Activated T-helper 1 cell treated with anti-CD3 and anti-CD28 coated beads, Interleukin-12 subunit alpha, Interleukin-12 subunit beta, Interleukin-2, Interleukin-4 antibody, amounts not matched to agents 30 ng/mL and 10 ng/mL and 1 ng/mL, durations not matched to agents 14 hours and 24 hours and 36 hours (primary cell): ENCODE data around the gene CARS2. TPM values are rescaled to one million over a fixed set of nuclear protein-coding genes. Genes with fewer than 3 reads are reported as not detected.
A peak's percentile ranks its signal among the peaks of the same experiment; 100 is the strongest.
"Not testable (repeated sequence)": the region's sequence is repeated elsewhere in the genome, so short reads cannot be mapped to it uniquely, and the experiment has no call there.

Experiments used
- DNase-seq: peaks from one replicate; pipeline ENCODE4 v3.0.0; 2021; ENCODE audit warnings: low spot score
- H3K27ac Mint-ChIP-seq: one replicate; pipeline ENCODE4 v1.8.0; 2021; ENCODE audit warnings: mild to moderate bottlenecking, mixed read lengths
- H3K27me3 Mint-ChIP-seq: one replicate; pipeline ENCODE4 v1.8.0; 2022; ENCODE audit warnings: mild to moderate bottlenecking, moderate library complexity, mixed read lengths; ENCODE audit not compliant: insufficient read depth
- H3K36me3 Mint-ChIP-seq: one replicate; pipeline ENCODE4 v1.8.0; 2021; ENCODE audit warnings: low read depth, mixed read lengths
- H3K4me1 Mint-ChIP-seq: one replicate; pipeline ENCODE4 v1.8.0; 2021; ENCODE audit warnings: low read depth, mixed read lengths
- H3K4me3 Mint-ChIP-seq: one replicate; pipeline ENCODE4 v1.8.0; 2021; ENCODE audit warnings: mild to moderate bottlenecking, moderate library complexity, mixed read lengths
- H3K9me3 Mint-ChIP-seq: one replicate; pipeline ENCODE4 v1.8.0; 2021; ENCODE audit warnings: mixed read lengths
- intact Hi-C: fragments of 100-400 bp; cut with micrococcal nuclease; formaldehyde crosslinking; loops from one replicate; pipeline ENCODE4 v1.15.1; 2024
- total RNA-seq: library from RNA; stranded (reverse); gene quantifications from 2 replicates; pipeline ENCODE4 v1.2.3, GENCODE V29; 2022

Gene CARS2
- total RNA-seq, 1 donor from 2014 or later, result 110 TPM

GRCh38 chr13:110685305-110686020, 20.5 kb downstream of the CARS2 start:
- H3K27me3 Mint-ChIP-seq, result no peaks in the 10 kb centered on the region
- DNase-seq, result no peak
- no peaks in the 10 kb centered on the region for H3K9me3 Mint-ChIP-seq
- peaks cover 24% of the 10 kb centered on the region for H3K36me3 Mint-ChIP-seq
- no peak overlapping the region for H3K27ac Mint-ChIP-seq
- no peaks in the 10 kb centered on the region for H3K4me1 Mint-ChIP-seq
- intact Hi-C loops, result no loop called here
- H3K4me3 Mint-ChIP-seq, result no peak overlapping the region

GRCh38 chr13:110684388-110685056, 21.4 kb downstream of the CARS2 start:
- peaks cover 27% of the 10 kb centered on the region for H3K36me3 Mint-ChIP-seq
- intact Hi-C loops, result no loop called here
- no peak overlapping the region for H3K4me3 Mint-ChIP-seq
- H3K9me3 Mint-ChIP-seq, result no peaks in the 10 kb centered on the region
- no peaks in the 10 kb centered on the region for H3K27me3 Mint-ChIP-seq
- H3K4me1 Mint-ChIP-seq, result no peaks in the 10 kb centered on the region
- DNase-seq, result no peak
- H3K27ac Mint-ChIP-seq, result no peak overlapping the region

GRCh38 chr13:110683921-110684320, 22.0 kb downstream of the CARS2 start:
- no peak overlapping the region for H3K4me3 Mint-ChIP-seq
- H3K9me3 Mint-ChIP-seq, result no peaks in the 10 kb centered on the region
- no peaks in the 10 kb centered on the region for H3K27me3 Mint-ChIP-seq
- no peak for DNase-seq
- H3K36me3 Mint-ChIP-seq, result peaks cover 30% of the 10 kb centered on the region
- H3K4me1 Mint-ChIP-seq, result no peaks in the 10 kb centered on the region
- no peak overlapping the region for H3K27ac Mint-ChIP-seq
- intact Hi-C loops, result loop anchor here (1.0 to 2.0 kb wide), 3 partner anchors 21 to 135 kb away; no protein-coding TSS in a partner anchor

- Mint-ChIP-seq H3K4me3 (no peak overlapping the region), H3K27ac (no peak overlapping the region), H3K4me1 (no peaks in the 10 kb centered on the region), H3K36me3 (peaks cover 35% of the 10 kb centered on the region), H3K27me3 (no peaks in the 10 kb centered on the region), H3K9me3 (no peaks in the 10 kb centered on the region)
- intact Hi-C loops, result loop anchor here (1.0 to 2.0 kb wide), 3 partner anchors 21 to 136 kb away; no protein-coding TSS in a partner anchor
- DNase-seq, result no peak
These were observed 22.6 kb downstream of the CARS2 start for GRCh38 chr13:110683203-110683883.

- Mint-ChIP-seq H3K9me3 (no peaks in the 10 kb centered on the region), H3K27me3 (no peaks in the 10 kb centered on the region), H3K4me1 (no peaks in the 10 kb centered on the region), H3K27ac (no peak overlapping the region), H3K36me3 (peaks cover 39% of the 10 kb centered on the region), H3K4me3 (no peak overlapping the region)
- intact Hi-C loops, result loop anchor here (1.0 to 2.0 kb wide), 3 partner anchors 22 to 137 kb away; no protein-coding TSS in a partner anchor
- DNase-seq, result no peak
These were observed 23.2 kb downstream of the CARS2 start for GRCh38 chr13:110682746-110683145.

GRCh38 chr13:110681868-110682550, 23.9 kb downstream of the CARS2 start:
- Mint-ChIP-seq H3K4me3 (no peak overlapping the region), H3K36me3 (peaks cover 43% of the 10 kb centered on the region), H3K27ac (no peak overlapping the region), H3K27me3 (no peaks in the 10 kb centered on the region), H3K9me3 (no peaks in the 10 kb centered on the region), H3K4me1 (peaks cover under 1% of the 10 kb centered on the region)
- intact Hi-C loops, result loop anchor here (2.0 kb wide), 1 partner anchor 23 kb away; no protein-coding TSS in a partner anchor
- DNase-seq, result no peak

- no peak overlapping the region for H3K4me3 Mint-ChIP-seq
- no peak overlapping the region for H3K27ac Mint-ChIP-seq
- no peak for DNase-seq
- no peaks in the 10 kb centered on the region for H3K9me3 Mint-ChIP-seq
- H3K36me3 Mint-ChIP-seq, result peaks cover 52% of the 10 kb centered on the region
- H3K4me1 Mint-ChIP-seq, result peaks cover 12% of the 10 kb centered on the region
- H3K27me3 Mint-ChIP-seq, result no peaks in the 10 kb centered on the region
- intact Hi-C loops, result no loop called here
These were observed 25.1 kb downstream of the CARS2 start for GRCh38 chr13:110680852-110681251.

- H3K4me3 Mint-ChIP-seq, result no peak overlapping the region
- H3K9me3 Mint-ChIP-seq, result no peaks in the 10 kb centered on the region
- no peaks in the 10 kb centered on the region for H3K27me3 Mint-ChIP-seq
- peak overlapping the region; percentile 47 for H3K27ac Mint-ChIP-seq
- peaks cover 12% of the 10 kb centered on the region for H3K4me1 Mint-ChIP-seq
- intact Hi-C loops, result no loop called here
- H3K36me3 Mint-ChIP-seq, result peaks cover 58% of the 10 kb centered on the region
- DNase-seq, result no peak
These were observed 28.0 kb downstream of the CARS2 start for GRCh38 chr13:110677731-110678545.

- Mint-ChIP-seq H3K36me3 (peaks cover 65% of the 10 kb centered on the region), H3K27me3 (no peaks in the 10 kb centered on the region), H3K4me3 (no peak overlapping the region), H3K9me3 (no peaks in the 10 kb centered on the region), H3K27ac (peak overlapping the region; percentile 78), H3K4me1 (peaks cover 17% of the 10 kb centered on the region)
- no peak for DNase-seq
- intact Hi-C loops, result no loop called here
These were observed 29.0 kb downstream of the CARS2 start for GRCh38 chr13:110676595-110677587.

- Mint-ChIP-seq H3K36me3 (peaks cover 57% of the 10 kb centered on the region), H3K4me1 (peaks cover 12% of the 10 kb centered on the region)
- H3K27ac Mint-ChIP-seq, DNase-seq, H3K27me3 Mint-ChIP-seq, H3K9me3 Mint-ChIP-seq, H3K4me3 Mint-ChIP-seq, intact Hi-C loops: not testable (repeated sequence)
These were observed 36.1 kb downstream of the CARS2 start for GRCh38 chr13:110669814-110670213.

- H3K27me3 Mint-ChIP-seq, result no peaks in the 10 kb centered on the region
- H3K4me1 Mint-ChIP-seq, result peaks cover 12% of the 10 kb centered on the region
- H3K4me3 Mint-ChIP-seq, result no peak overlapping the region
- no peaks in the 10 kb centered on the region for H3K9me3 Mint-ChIP-seq
- peaks cover 56% of the 10 kb centered on the region for H3K36me3 Mint-ChIP-seq
- intact Hi-C loops, result no loop called here
- DNase-seq, result no peak
- no peak overlapping the region for H3K27ac Mint-ChIP-seq
These were observed 36.9 kb downstream of the CARS2 start for GRCh38 chr13:110669036-110669435.
